GM12878 (cell line): Measurements from ENCODE around the gene MMAA. TPM values are rescaled to one million over a fixed set of nuclear protein-coding genes. Genes with fewer than 3 reads are reported as not detected.

ENCODE experiments used
- ATAC-seq: fragments of 200-7000 bp; cut with Tn5 transposase; 3 replicates; pipeline ENCODE4 v1.9.1; 2020; ENCODE audit warnings: mild to moderate bottlenecking, moderate library complexity
- BruUV-seq: library from RNA; stranded (reverse); fragments of 400-500 nt; replicated peaks from 2 replicates; lab custom pipeline; 2021; lab: Mats Ljungman, UMichigan
- CTCF ChIA-PET: fragments of 300-600 bp; sonication (Branson Sonifier 250); formaldehyde crosslinking; extraction: SDS; loops from one replicate; lab custom pipeline; 2021; ENCODE audit warnings: inconsistent platforms; lab: Yijun Ruan, JAX
- POLR2A ChIA-PET: fragments of 350-600 bp; formaldehyde crosslinking; extraction: SDS; loops from one replicate; lab custom pipeline; 2021; ENCODE audit warnings: inconsistent platforms; lab: Charles Lee
- RAD21 ChIA-PET: fragments of 300-600 bp; sonication (Branson Sonifier 250); formaldehyde crosslinking; loops from one replicate; lab custom pipeline; 2023; ENCODE audit warnings: antibody characterized with exemption; ENCODE audit not compliant: unreplicated experiment; lab: Charles Lee
- SMC1A ChIA-PET: fragments of 300-600 bp; sonication (Branson Sonifier 250); formaldehyde crosslinking; loops from one replicate; lab custom pipeline; 2023; ENCODE audit not compliant: unreplicated experiment, uncharacterized antibody; lab: Charles Lee
- DNase-seq: peaks from one replicate; pipeline ENCODE4 v3.0.0-alpha.2; 2011; ENCODE audit warnings: low read depth, low spot score
- FAIRE-seq: peaks from 3 replicates; lab custom pipeline; 2011; peaks lifted over from hg19 to GRCh38; lab: Jason Lieb, UNC
- H2AFZ ChIP-seq: 2 replicates; pipeline ENCODE4 v1.6.0; 2011; ENCODE audit warnings: low read depth, low read length, control low read depth; ENCODE audit not compliant: control insufficient read depth
- H3K27ac ChIP-seq: 2 replicates; pipeline ENCODE4 v1.5.1; 2011; ENCODE audit warnings: control low read depth; ENCODE audit not compliant: control insufficient read depth, insufficient read depth
- H3K27me3 ChIP-seq, 2 experiments: replicated peaks in 1 of 2; 2 replicates each; pipeline versions ENCODE4 v1.6.0 to v1.6.1; 2011; ENCODE audit warnings: low read length in 1 of 2; ENCODE audit not compliant: control insufficient read depth in 2 of 2, insufficient read depth in 2 of 2
- H3K36me3 ChIP-seq, 2 experiments: 2 replicates each; pipeline ENCODE4 v1.5.1; 2011; ENCODE audit warnings: low read length in 1 of 2; ENCODE audit not compliant: control insufficient read depth in 2 of 2, insufficient read depth in 2 of 2
- H3K4me1 ChIP-seq: 2 replicates; pipeline ENCODE4 v1.6.1; 2011; ENCODE audit warnings: mild to moderate bottlenecking, low read length, moderate library complexity, mixed read lengths; ENCODE audit not compliant: control insufficient read depth, insufficient read depth
- H3K4me2 ChIP-seq: 2 replicates; pipeline ENCODE4 v1.6.0; 2011; ENCODE audit warnings: control low read depth; ENCODE audit not compliant: control insufficient read depth, insufficient read depth
- H3K4me3 ChIP-seq: fragments of 200-600 bp; sonication (generic); 2 replicates; pipeline ENCODE4 v1.5.1; 2016
- H3K79me2 ChIP-seq: 2 replicates; pipeline ENCODE4 v1.6.0; 2011; ENCODE audit warnings: low read length; ENCODE audit not compliant: control insufficient read depth, insufficient read depth
- H3K9ac ChIP-seq: 2 replicates; pipeline ENCODE4 v1.8.0; 2011; ENCODE audit warnings: low read length, control low read depth, mixed read lengths; ENCODE audit not compliant: control insufficient read depth, insufficient read depth
- H3K9me3 ChIP-seq: replicated peaks from 3 replicates; pipeline ENCODE4 v1.5.1; 2011; ENCODE audit warnings: mild to moderate bottlenecking, low read length; ENCODE audit not compliant: control insufficient read depth, insufficient read depth
- H4K20me1 ChIP-seq: 2 replicates; pipeline ENCODE4 v1.6.0; 2011; ENCODE audit not compliant: control insufficient read depth, insufficient read depth
- ESRRA ChIP-seq: IDR thresholded peaks from 2 replicates; pipeline ENCODE4 v1.6.1; 2012; ENCODE audit warnings: mild to moderate bottlenecking, low read length, improper control_type of control experiment
- KDM1A ChIP-seq: fragments of 200-600 bp; sonication (generic); IDR thresholded peaks from 2 replicates; pipeline ENCODE4 v1.6.1; 2016; ENCODE audit warnings: borderline replicate concordance
- MEF2A ChIP-seq: IDR thresholded peaks from 2 replicates; pipeline ENCODE4 v1.6.1; 2011; ENCODE audit warnings: low read depth, mild to moderate bottlenecking, low read length, moderate library complexity; ENCODE audit not compliant: insufficient read depth
- MYC ChIP-seq: IDR thresholded peaks from 2 replicates; pipeline ENCODE4 v1.6.1; 2011; ENCODE audit warnings: mild to moderate bottlenecking, low read length, moderate library complexity, inconsistent platforms; ENCODE audit not compliant: insufficient read depth, insufficient replicate concordance, insufficient read length, severe bottlenecking
- ZZZ3 ChIP-seq: IDR thresholded peaks from 2 replicates; pipeline ENCODE4 v1.6.1; 2011; ENCODE audit warnings: low read depth; ENCODE audit not compliant: control insufficient read depth, insufficient read length
- WGBS: methylation state at CpG from one replicate; pipeline ENCODE4 v1.1.6; 2016; ENCODE audit warnings: low lambda C conversion rate; ENCODE audit not compliant: insufficient replicate concordance, insufficient coverage; ENCODE audit errors: missing lambda C conversion rate; 5-methylcytosine and 5-hydroxymethylcytosine counted together
- in situ Hi-C: fragments of 300-500 bp; cut with MboI; formaldehyde crosslinking; loops from 9 replicates; pipeline ENCODE4 v1.14.3; 2018; ENCODE audit warnings: mixed read lengths
- intact Hi-C: fragments of 100-400 bp; cut with micrococcal nuclease; formaldehyde crosslinking; loops from one replicate; pipeline ENCODE4 v1.14.2; 2022; ENCODE audit not compliant: unreplicated experiment
- polyA plus RNA-seq, 11 experiments: library from polyadenylated mRNA; depleted of rRNA in 4 of 11; unstranded in 6 of 11; stranded (reverse) in 5 of 11; fragments of >200 nt; fragmentation: Nextera tagmentation in 4 of 11; fragmentation: Illumina TruSeq in 1 of 11; extraction: Ambion mirVana in 4 of 11; extraction: Trizol in 1 of 11; gene quantifications; 1 replicate in 1 of 11; 2 replicates in 10 of 11; pipeline versions ENCODE4 v1.2.1 to v1.2.3, GENCODE V29; 2011 to 2016; ENCODE audit warnings: inconsistent platforms in 2 of 11, missing spikeins in 2 of 11, low read depth in 1 of 11
- total RNA-seq, 4 experiments: library from RNA; depleted of rRNA in 3 of 4; stranded (reverse); fragments of >200 nt in 3 of 4; fragmentation: Illumina TruSeq in 1 of 4; extraction: Trizol in 1 of 4; gene quantifications; 2 replicates each; pipeline versions ENCODE4 v1.2.1 to v1.2.3, GENCODE V29; 2013 to 2021
- TF ChIP-seq, protein P1 (sequence below): fragments of 450-650 bp; IDR thresholded peaks from 2 replicates; pipeline ENCODE4 v1.6.1; 2017; ENCODE audit warnings: mild to moderate bottlenecking, low read depth, inconsistent platforms; ENCODE audit not compliant: poor library complexity, severe bottlenecking
- TF ChIP-seq, protein P2 (sequence below): IDR thresholded peaks from 2 replicates; pipeline ENCODE4 v1.6.1; 2012; ENCODE audit warnings: mild to moderate bottlenecking, low read depth, low read length
- TF ChIP-seq, protein P3 (sequence below): IDR thresholded peaks from 2 replicates; pipeline ENCODE4 v1.6.1; 2011; ENCODE audit warnings: borderline replicate concordance, low read depth, mild to moderate bottlenecking, moderate library complexity, low read length; ENCODE audit not compliant: insufficient read depth, poor library complexity, severe bottlenecking

MMAA gene
- total and polyA plus RNA-seq, 10 of the 15 experiments (the other 5 are each of a cell fraction or from before 2014, with no cell fraction given), result 4.5 to 22.6 (median 11.8) TPM

DNA sequence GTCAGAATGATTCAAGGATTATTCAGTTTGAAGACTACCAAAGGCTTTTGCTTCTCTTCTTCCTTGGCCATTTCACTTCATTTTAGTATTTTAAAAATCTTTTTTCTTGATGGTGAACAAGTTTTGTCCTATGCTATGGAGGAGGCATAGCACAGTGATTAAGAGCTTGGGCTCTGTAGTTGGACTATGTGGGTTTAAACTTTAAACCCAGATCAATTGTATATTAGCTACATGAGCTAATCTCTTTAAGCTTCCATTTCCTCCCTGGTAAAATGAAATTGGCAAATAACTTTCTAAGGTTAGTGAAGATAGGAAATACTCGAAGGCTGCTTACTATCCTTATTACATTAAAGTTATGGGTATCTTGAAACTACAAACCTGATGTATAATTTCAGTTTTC, 37.0 kb downstream of the MMAA start:
- no peaks in the 10 kb centered on the region for H3K79me2 ChIP-seq
- no peak overlapping the region for H2AFZ ChIP-seq
- no peaks in the 10 kb centered on the region for H3K27me3 ChIP-seq
- no TSS peak for BruUV-seq
- H4K20me1 ChIP-seq, result no peaks in the 10 kb centered on the region
- ChIA-PET CTCF (interaction anchor here (1.5 kb wide), 1 partner anchor 39 kb away, joined by 9 read pairs; no protein-coding TSS in a partner anchor), SMC1A (interaction anchor here (1.1 to 2.5 kb wide), 4 partner anchors 14 to 296 kb away, joined by 3 to 6 read pairs (median 4); no protein-coding TSS in a partner anchor), POLR2A (no interaction called here), RAD21 (interaction anchor here (0.8 kb wide), 1 partner anchor 13 kb away, joined by 3 read pairs; no protein-coding TSS in a partner anchor)
- in situ Hi-C loops (no loop called here), intact Hi-C loops (no loop called here)
- H3K4me1 ChIP-seq, result no peaks in the 10 kb centered on the region
- no peak for ATAC-seq
- H3K9ac ChIP-seq, result no peak overlapping the region
- DNase-seq, result no peak
- TF ChIP-seq MYC, result no peak
- TF ChIP-seq, protein P1, sequence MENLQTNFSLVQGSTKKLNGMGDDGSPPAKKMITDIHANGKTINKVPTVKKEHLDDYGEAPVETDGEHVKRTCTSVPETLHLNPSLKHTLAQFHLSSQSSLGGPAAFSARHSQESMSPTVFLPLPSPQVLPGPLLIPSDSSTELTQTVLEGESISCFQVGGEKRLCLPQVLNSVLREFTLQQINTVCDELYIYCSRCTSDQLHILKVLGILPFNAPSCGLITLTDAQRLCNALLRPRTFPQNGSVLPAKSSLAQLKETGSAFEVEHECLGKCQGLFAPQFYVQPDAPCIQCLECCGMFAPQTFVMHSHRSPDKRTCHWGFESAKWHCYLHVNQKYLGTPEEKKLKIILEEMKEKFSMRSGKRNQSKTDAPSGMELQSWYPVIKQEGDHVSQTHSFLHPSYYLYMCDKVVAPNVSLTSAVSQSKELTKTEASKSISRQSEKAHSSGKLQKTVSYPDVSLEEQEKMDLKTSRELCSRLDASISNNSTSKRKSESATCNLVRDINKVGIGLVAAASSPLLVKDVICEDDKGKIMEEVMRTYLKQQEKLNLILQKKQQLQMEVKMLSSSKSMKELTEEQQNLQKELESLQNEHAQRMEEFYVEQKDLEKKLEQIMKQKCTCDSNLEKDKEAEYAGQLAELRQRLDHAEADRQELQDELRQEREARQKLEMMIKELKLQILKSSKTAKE, result no peak
- TF ChIP-seq ESRRA, result no peak
- no peak for TF ChIP-seq KDM1A
- WGBS, result 95% methylated on average over 1 of the region's 1 CpG
- no peak for FAIRE-seq
- no peak overlapping the region for H3K4me3 ChIP-seq
- H3K9me3 ChIP-seq, result no peaks in the 10 kb centered on the region
- H3K36me3 ChIP-seq, result no peaks in the 10 kb centered on the region
- no peak overlapping the region for H3K27ac ChIP-seq
- H3K4me2 ChIP-seq, result no peak overlapping the region

DNA sequence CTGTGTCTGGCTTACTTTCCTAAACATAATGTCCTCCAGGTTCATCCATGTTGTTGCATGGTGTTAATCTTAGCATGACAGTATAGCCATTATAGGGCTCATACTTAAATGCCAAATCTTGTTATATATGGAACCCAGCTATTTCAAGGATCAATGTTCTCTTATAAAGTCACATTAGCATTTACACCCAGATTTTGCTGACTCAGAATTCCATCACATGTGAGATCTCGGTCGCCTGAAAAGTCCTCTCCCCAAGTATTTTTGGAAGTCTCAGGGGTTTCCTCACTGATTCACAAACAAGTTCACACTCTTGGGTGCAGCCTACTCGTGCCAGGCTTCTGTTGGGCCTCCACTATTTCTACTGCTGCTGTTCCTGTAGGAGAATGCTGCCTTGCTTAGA, 40.9 kb downstream of the MMAA start:
- H2AFZ ChIP-seq, result no peak overlapping the region
- H3K9ac ChIP-seq, result no peak overlapping the region
- SMC1A ChIA-PET, result interaction anchor here (1.0 kb wide), 2 partner anchors 12 to 37 kb away, joined by 3 read pairs; no protein-coding TSS in a partner anchor
- no peaks in the 10 kb centered on the region for H3K9me3 ChIP-seq
- ATAC-seq (no peak), FAIRE-seq (no peak), DNase-seq (no peak)
- H3K27me3 ChIP-seq, result no peaks in the 10 kb centered on the region
- CTCF ChIA-PET, result interaction anchor here (1.2 kb wide), 1 partner anchor 435 kb away, joined by 3 read pairs; no protein-coding TSS in a partner anchor
- no peak overlapping the region for H3K27ac ChIP-seq
- intact Hi-C loops (no loop called here), in situ Hi-C loops (no loop called here)
- no peak overlapping the region for H3K4me2 ChIP-seq
- POLR2A ChIA-PET, result interaction anchor here (0.6 kb wide), 1 partner anchor 1196 kb away, joined by 3 read pairs; no protein-coding TSS in a partner anchor
- H3K36me3 ChIP-seq, result no peaks in the 10 kb centered on the region
- no peaks in the 10 kb centered on the region for H3K79me2 ChIP-seq
- no TSS peak for BruUV-seq
- RAD21 ChIA-PET, result no interaction called here
- H4K20me1 ChIP-seq, result no peaks in the 10 kb centered on the region
- no peak overlapping the region for H3K4me3 ChIP-seq
- 64% methylated on average over 3 of the region's 3 CpGs for WGBS
- no peaks in the 10 kb centered on the region for H3K4me1 ChIP-seq
- TF ChIP-seq MEF2A (no peak), ZZZ3 (no peak)
- TF ChIP-seq, protein P2, sequence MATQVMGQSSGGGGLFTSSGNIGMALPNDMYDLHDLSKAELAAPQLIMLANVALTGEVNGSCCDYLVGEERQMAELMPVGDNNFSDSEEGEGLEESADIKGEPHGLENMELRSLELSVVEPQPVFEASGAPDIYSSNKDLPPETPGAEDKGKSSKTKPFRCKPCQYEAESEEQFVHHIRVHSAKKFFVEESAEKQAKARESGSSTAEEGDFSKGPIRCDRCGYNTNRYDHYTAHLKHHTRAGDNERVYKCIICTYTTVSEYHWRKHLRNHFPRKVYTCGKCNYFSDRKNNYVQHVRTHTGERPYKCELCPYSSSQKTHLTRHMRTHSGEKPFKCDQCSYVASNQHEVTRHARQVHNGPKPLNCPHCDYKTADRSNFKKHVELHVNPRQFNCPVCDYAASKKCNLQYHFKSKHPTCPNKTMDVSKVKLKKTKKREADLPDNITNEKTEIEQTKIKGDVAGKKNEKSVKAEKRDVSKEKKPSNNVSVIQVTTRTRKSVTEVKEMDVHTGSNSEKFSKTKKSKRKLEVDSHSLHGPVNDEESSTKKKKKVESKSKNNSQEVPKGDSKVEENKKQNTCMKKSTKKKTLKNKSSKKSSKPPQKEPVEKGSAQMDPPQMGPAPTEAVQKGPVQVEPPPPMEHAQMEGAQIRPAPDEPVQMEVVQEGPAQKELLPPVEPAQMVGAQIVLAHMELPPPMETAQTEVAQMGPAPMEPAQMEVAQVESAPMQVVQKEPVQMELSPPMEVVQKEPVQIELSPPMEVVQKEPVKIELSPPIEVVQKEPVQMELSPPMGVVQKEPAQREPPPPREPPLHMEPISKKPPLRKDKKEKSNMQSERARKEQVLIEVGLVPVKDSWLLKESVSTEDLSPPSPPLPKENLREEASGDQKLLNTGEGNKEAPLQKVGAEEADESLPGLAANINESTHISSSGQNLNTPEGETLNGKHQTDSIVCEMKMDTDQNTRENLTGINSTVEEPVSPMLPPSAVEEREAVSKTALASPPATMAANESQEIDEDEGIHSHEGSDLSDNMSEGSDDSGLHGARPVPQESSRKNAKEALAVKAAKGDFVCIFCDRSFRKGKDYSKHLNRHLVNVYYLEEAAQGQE, result no peak
- TF ChIP-seq, protein P3, sequence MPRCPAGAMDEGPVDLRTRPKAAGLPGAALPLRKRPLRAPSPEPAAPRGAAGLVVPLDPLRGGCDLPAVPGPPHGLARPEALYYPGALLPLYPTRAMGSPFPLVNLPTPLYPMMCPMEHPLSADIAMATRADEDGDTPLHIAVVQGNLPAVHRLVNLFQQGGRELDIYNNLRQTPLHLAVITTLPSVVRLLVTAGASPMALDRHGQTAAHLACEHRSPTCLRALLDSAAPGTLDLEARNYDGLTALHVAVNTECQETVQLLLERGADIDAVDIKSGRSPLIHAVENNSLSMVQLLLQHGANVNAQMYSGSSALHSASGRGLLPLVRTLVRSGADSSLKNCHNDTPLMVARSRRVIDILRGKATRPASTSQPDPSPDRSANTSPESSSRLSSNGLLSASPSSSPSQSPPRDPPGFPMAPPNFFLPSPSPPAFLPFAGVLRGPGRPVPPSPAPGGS, result no peak
